GM12878 (cell line): Measurements from ENCODE around the gene PTPMT1. TPM values are rescaled to one million over a fixed set of nuclear protein-coding genes. Genes with fewer than 3 reads are reported as not detected.
A peak's percentile ranks its signal among the peaks of the same experiment; 100 is the strongest.

Experiments
- ATAC-seq: fragments of 200-7000 bp; cut with Tn5 transposase; 3 replicates; pipeline ENCODE4 v1.9.1; 2020; ENCODE audit warnings: mild to moderate bottlenecking, moderate library complexity
- BruUV-seq: library from RNA; stranded (reverse); fragments of 400-500 nt; replicated peaks from 2 replicates; lab custom pipeline; 2021; lab: Mats Ljungman, UMichigan
- CTCF ChIA-PET: fragments of 300-600 bp; sonication (Branson Sonifier 250); formaldehyde crosslinking; extraction: SDS; loops from one replicate; lab custom pipeline; 2021; ENCODE audit warnings: inconsistent platforms; lab: Yijun Ruan, JAX
- POLR2A ChIA-PET: fragments of 350-600 bp; formaldehyde crosslinking; extraction: SDS; loops from one replicate; lab custom pipeline; 2021; ENCODE audit warnings: inconsistent platforms; lab: Charles Lee
- RAD21 ChIA-PET: fragments of 300-600 bp; sonication (Branson Sonifier 250); formaldehyde crosslinking; loops from one replicate; lab custom pipeline; 2023; ENCODE audit warnings: antibody characterized with exemption; ENCODE audit not compliant: unreplicated experiment; lab: Charles Lee
- SMC1A ChIA-PET: fragments of 300-600 bp; sonication (Branson Sonifier 250); formaldehyde crosslinking; loops from one replicate; lab custom pipeline; 2023; ENCODE audit not compliant: unreplicated experiment, uncharacterized antibody; lab: Charles Lee
- DNase-seq: peaks from one replicate; pipeline ENCODE4 v3.0.0-alpha.2; 2011; ENCODE audit warnings: low read depth, low spot score
- FAIRE-seq: peaks from 3 replicates; lab custom pipeline; 2011; peaks lifted over from hg19 to GRCh38; lab: Jason Lieb, UNC
- H2AFZ ChIP-seq: 2 replicates; pipeline ENCODE4 v1.6.0; 2011; ENCODE audit warnings: low read depth, low read length, control low read depth; ENCODE audit not compliant: control insufficient read depth
- H3K27ac ChIP-seq: 2 replicates; pipeline ENCODE4 v1.5.1; 2011; ENCODE audit warnings: control low read depth; ENCODE audit not compliant: control insufficient read depth, insufficient read depth
- H3K27me3 ChIP-seq, 2 experiments: replicated peaks in 1 of 2; 2 replicates each; pipeline versions ENCODE4 v1.6.0 to v1.6.1; 2011; ENCODE audit warnings: low read length in 1 of 2; ENCODE audit not compliant: control insufficient read depth in 2 of 2, insufficient read depth in 2 of 2
- H3K36me3 ChIP-seq, 2 experiments: 2 replicates each; pipeline ENCODE4 v1.5.1; 2011; ENCODE audit warnings: low read length in 1 of 2; ENCODE audit not compliant: control insufficient read depth in 2 of 2, insufficient read depth in 2 of 2
- H3K4me1 ChIP-seq: 2 replicates; pipeline ENCODE4 v1.6.1; 2011; ENCODE audit warnings: mild to moderate bottlenecking, low read length, moderate library complexity, mixed read lengths; ENCODE audit not compliant: control insufficient read depth, insufficient read depth
- H3K4me2 ChIP-seq: 2 replicates; pipeline ENCODE4 v1.6.0; 2011; ENCODE audit warnings: control low read depth; ENCODE audit not compliant: control insufficient read depth, insufficient read depth
- H3K4me3 ChIP-seq: fragments of 200-600 bp; sonication (generic); 2 replicates; pipeline ENCODE4 v1.5.1; 2016
- H3K79me2 ChIP-seq: 2 replicates; pipeline ENCODE4 v1.6.0; 2011; ENCODE audit warnings: low read length; ENCODE audit not compliant: control insufficient read depth, insufficient read depth
- H3K9ac ChIP-seq: 2 replicates; pipeline ENCODE4 v1.8.0; 2011; ENCODE audit warnings: low read length, control low read depth, mixed read lengths; ENCODE audit not compliant: control insufficient read depth, insufficient read depth
- H3K9me3 ChIP-seq: replicated peaks from 3 replicates; pipeline ENCODE4 v1.5.1; 2011; ENCODE audit warnings: mild to moderate bottlenecking, low read length; ENCODE audit not compliant: control insufficient read depth, insufficient read depth
- H4K20me1 ChIP-seq: 2 replicates; pipeline ENCODE4 v1.6.0; 2011; ENCODE audit not compliant: control insufficient read depth, insufficient read depth
- CREM ChIP-seq: IDR thresholded peaks from 2 replicates; pipeline ENCODE4 v1.6.1; 2014; ENCODE audit warnings: antibody characterized with exemption, low read depth
- POLR2A ChIP-seq: IDR thresholded peaks from 2 replicates; pipeline ENCODE4 v1.6.1; 2011; ENCODE audit warnings: low read depth, mild to moderate bottlenecking, low read length
- RCOR1 ChIP-seq: conservative IDR thresholded peaks from 2 replicates; pipeline ENCODE4 v1.6.1; 2012; ENCODE audit warnings: low read depth, low read length, improper control_type of control experiment
- RFX5 ChIP-seq: IDR thresholded peaks from 2 replicates; pipeline ENCODE4 v1.6.1; 2011; ENCODE audit warnings: low read depth, low read length, improper control_type of control experiment
- WGBS: methylation state at CpG from one replicate; pipeline ENCODE4 v1.1.6; 2016; ENCODE audit warnings: low lambda C conversion rate; ENCODE audit not compliant: insufficient replicate concordance, insufficient coverage; ENCODE audit errors: missing lambda C conversion rate; 5-methylcytosine and 5-hydroxymethylcytosine counted together
- in situ Hi-C: fragments of 300-500 bp; cut with MboI; formaldehyde crosslinking; loops from 9 replicates; pipeline ENCODE4 v1.14.3; 2018; ENCODE audit warnings: mixed read lengths
- intact Hi-C: fragments of 100-400 bp; cut with micrococcal nuclease; formaldehyde crosslinking; loops from one replicate; pipeline ENCODE4 v1.14.2; 2022; ENCODE audit not compliant: unreplicated experiment
- polyA plus RNA-seq, 11 experiments: library from polyadenylated mRNA; depleted of rRNA in 4 of 11; unstranded in 6 of 11; stranded (reverse) in 5 of 11; fragments of >200 nt; fragmentation: Nextera tagmentation in 4 of 11; fragmentation: Illumina TruSeq in 1 of 11; extraction: Ambion mirVana in 4 of 11; extraction: Trizol in 1 of 11; gene quantifications; 1 replicate in 1 of 11; 2 replicates in 10 of 11; pipeline versions ENCODE4 v1.2.1 to v1.2.3, GENCODE V29; 2011 to 2016; ENCODE audit warnings: inconsistent platforms in 2 of 11, missing spikeins in 2 of 11, low read depth in 1 of 11
- total RNA-seq, 4 experiments: library from RNA; depleted of rRNA in 3 of 4; stranded (reverse); fragments of >200 nt in 3 of 4; fragmentation: Illumina TruSeq in 1 of 4; extraction: Trizol in 1 of 4; gene quantifications; 2 replicates each; pipeline versions ENCODE4 v1.2.1 to v1.2.3, GENCODE V29; 2013 to 2021

Gene PTPMT1
- total and polyA plus RNA-seq, 10 of the 15 experiments (the other 5 are each of a cell fraction or from before 2014, with no cell fraction given): 12.0 to 116 (median 58.2) TPM

- TF ChIP-seq RCOR1 (no peak), CREM (0 out of 2 replicates have a peak, but pooled peaks have one; percentile 3)
These were observed 41.7 kb upstream of the PTPMT1 start (continued) for GRCh38 chr11:47523490-47524225.

GRCh38 chr11:47524291-47524874 is 41.0 kb upstream of the PTPMT1 start:
- H2AFZ ChIP-seq: no peak overlapping the region
- POLR2A ChIA-PET: interaction anchor here (0.8 to 4.7 kb wide), 5 partner anchors 11 to 324 kb away, joined by 3 to 46 read pairs (median 9); partner anchors contain the start of genes CELF1 and NUP160
- DNase-seq: no peak
- no peak for FAIRE-seq
- peak overlapping the region; percentile 7; the same call in 1 of the 2 replicates for H3K9ac ChIP-seq
- H3K4me2 ChIP-seq: peak overlapping the region; percentile 60
- no peaks in the 10 kb centered on the region for H3K9me3 ChIP-seq
- no peaks in the 10 kb centered on the region; the same call in 1 of the 2 replicates for H4K20me1 ChIP-seq
- H3K27ac ChIP-seq: peak overlapping the region; percentile 37
- H3K27me3 ChIP-seq: no peaks in the 10 kb centered on the region
- BruUV-seq: no TSS peak
- H3K79me2 ChIP-seq: peaks cover 92% of the 10 kb centered on the region
- peak overlapping the region; percentile 29; the same call in 1 of the 2 replicates for H3K4me3 ChIP-seq
- peaks cover 42% of the 10 kb centered on the region for H3K4me1 ChIP-seq
- in situ Hi-C loops: no loop called here
- TF ChIP-seq RFX5 (no peak), POLR2A (0 out of 2 replicates have a peak, but pooled peaks have one; percentile 44)
- CTCF ChIA-PET: interaction anchor here (0.6 to 2.6 kb wide), 5 partner anchors 11 to 28 kb away, joined by 3 to 6 read pairs (median 3); no protein-coding TSS in a partner anchor
- SMC1A ChIA-PET: interaction anchor here (0.8 to 5.9 kb wide), 9 partner anchors 8 to 28 kb away, joined by 3 to 66 read pairs (median 4); no protein-coding TSS in a partner anchor
- peak; percentile 65 for ATAC-seq
- H3K36me3 ChIP-seq: peaks cover 2 to 4% of the 10 kb centered on the region in 2 experiments; a peak in 3 of 4 replicates
- RAD21 ChIA-PET: interaction anchor here (0.8 to 2.4 kb wide), 8 partner anchors 8 to 25 kb away, joined by 3 to 13 read pairs (median 4); no protein-coding TSS in a partner anchor
- intact Hi-C loops: no loop called here
- whole genome bisulfite sequencing: 49% methylated on average over 9 of the region's 9 CpGs
